RPMI8226 (cell line): ENCODE results near the gene ATP8A1.

Source experiments
- DNase-seq: peaks from one replicate; pipeline ENCODE4 v3.0.0-alpha.2; 2015

Gene ATP8A1

GRCh38 chr4:42359711-42360110 is 297.2 kb downstream of the ATP8A1 start:
- no peak for DNase-seq
